ENCODE results near the gene KCNIP4. TPM values are rescaled to one million over a fixed set of nuclear protein-coding genes. Genes with fewer than 3 reads are reported as not detected.

The KCNIP4 gene
- total and polyA plus RNA-seq, 12 donors = 0.15 TPM; not detected in 11

DNA sequence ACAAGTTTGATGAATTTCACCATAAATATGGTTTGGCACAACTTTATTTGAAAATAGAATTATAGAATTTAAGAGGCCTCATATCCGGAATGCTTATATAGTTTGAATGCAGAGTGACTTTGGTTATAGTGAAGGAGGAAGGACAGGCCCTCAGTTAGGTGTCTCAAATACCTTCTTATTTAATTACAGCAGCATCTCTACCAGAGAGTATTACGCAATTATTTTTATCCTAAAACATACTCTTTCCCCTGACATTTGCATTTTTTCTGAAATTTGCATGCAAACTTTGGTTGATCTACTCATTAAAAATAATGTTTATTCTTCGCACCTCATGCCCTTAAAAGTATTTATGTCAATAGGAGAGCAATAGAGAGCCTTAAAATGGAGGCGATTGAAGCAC is 942.9 kb downstream of the KCNIP4 start:
- no peaks in the 10 kb centered on the region for H3K27me3 ChIP-seq
- ATAC-seq (no peak), DNase-seq (no peak)
- no peak overlapping the region for H3K27ac ChIP-seq
- H3K36me3 ChIP-seq = no peaks in the 10 kb centered on the region
- no peak for TF ChIP-seq CTCF (IDR thresholded peaks at IDR 0.05)
- intact Hi-C loops (cut with DNase I) = no loop called here
- H3K4me3 ChIP-seq = no peak overlapping the region
- 84 to 86% methylated on average over 4 of the region's 4 CpGs for WGBS, 2 donors
- H3K9me3 ChIP-seq = no peaks in the 10 kb centered on the region
- H3K4me1 ChIP-seq = no peaks in the 10 kb centered on the region

GRCh38 chr4:21002976-21003375 is 945.6 kb downstream of the KCNIP4 start:
- DNase-seq (no peak), ATAC-seq (no peak)
- TF ChIP-seq CTCF (IDR thresholded peaks at IDR 0.05) = no peak
- H3K27me3 ChIP-seq = no peaks in the 10 kb centered on the region
- WGBS, 2 donors = 30 to 35% methylated on average over 4 of the region's 4 CpGs
- no peaks in the 10 kb centered on the region for H3K4me1 ChIP-seq
- intact Hi-C loops (cut with DNase I) = no loop called here
- H3K36me3 ChIP-seq = no peaks in the 10 kb centered on the region
- no peak overlapping the region for H3K4me3 ChIP-seq
- H3K27ac ChIP-seq = no peak overlapping the region
- H3K9me3 ChIP-seq = no peaks in the 10 kb centered on the region

DNA sequence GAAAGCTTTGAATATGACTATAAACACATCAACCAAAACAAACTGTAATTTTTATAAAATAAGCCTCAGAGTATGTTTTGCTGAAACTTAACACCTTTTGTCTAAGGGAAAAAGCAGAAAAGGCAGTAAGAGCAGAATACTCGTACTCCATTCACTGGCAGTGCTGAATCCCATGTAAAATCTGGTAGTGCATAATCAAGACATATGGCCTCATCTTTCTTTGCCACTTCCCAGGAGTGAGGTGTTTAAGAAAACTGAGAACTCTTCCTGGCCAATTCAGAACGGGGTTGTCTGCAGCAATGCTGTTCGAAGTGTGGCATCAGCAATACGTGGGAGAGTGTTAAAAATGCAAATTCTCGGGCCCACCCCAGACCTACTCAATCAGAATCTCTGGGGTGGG is 946.3 kb downstream of the KCNIP4 start:
- H3K36me3 ChIP-seq = no peaks in the 10 kb centered on the region
- 54 to 57% methylated on average over 5 of the region's 5 CpGs for WGBS, 2 donors
- intact Hi-C loops (cut with DNase I) = no loop called here
- ATAC-seq (no peak), DNase-seq (no peak)
- no peak overlapping the region for H3K4me3 ChIP-seq
- H3K27me3 ChIP-seq = no peaks in the 10 kb centered on the region
- no peaks in the 10 kb centered on the region for H3K9me3 ChIP-seq
- no peak for TF ChIP-seq CTCF (IDR thresholded peaks at IDR 0.05)
- H3K27ac ChIP-seq = no peak overlapping the region
- no peaks in the 10 kb centered on the region for H3K4me1 ChIP-seq

GRCh38 chr4:21001490-21001889 is 947.1 kb downstream of the KCNIP4 start:
- TF ChIP-seq CTCF (IDR thresholded peaks at IDR 0.05) = no peak
- H3K4me1 ChIP-seq = no peaks in the 10 kb centered on the region
- ATAC-seq (no peak), DNase-seq (no peak)
- no peak overlapping the region for H3K4me3 ChIP-seq
- H3K27ac ChIP-seq = no peak overlapping the region
- intact Hi-C loops (cut with DNase I) = no loop called here
- 40 to 47% methylated on average over 4 of the region's 4 CpGs for WGBS, 2 donors
- H3K9me3 ChIP-seq = peaks cover 0 to 5% (median 0%) of the 10 kb centered on the region in 11 donors
- no peaks in the 10 kb centered on the region for H3K27me3 ChIP-seq
- H3K36me3 ChIP-seq = no peaks in the 10 kb centered on the region

GRCh38 chr4:20997886-20998285 is 950.7 kb downstream of the KCNIP4 start:
- no peak for DNase-seq
- no peak for TF ChIP-seq CTCF (IDR thresholded peaks at IDR 0.05)
- Histone ChIP-seq H3K4me3 (no peak overlapping the region), H3K27me3 (no peaks in the 10 kb centered on the region), H3K9me3 (peaks cover 0 to 14% (median 4%) of the 10 kb centered on the region in 11 donors), H3K27ac (no peak overlapping the region), H3K36me3 (no peaks in the 10 kb centered on the region), H3K4me1 (no peaks in the 10 kb centered on the region)
- no peak for ATAC-seq
- intact Hi-C loops (cut with DNase I) = no loop called here
- WGBS, 2 donors = 60 to 73% methylated on average over 3 of the region's 3 CpGs

Measured in heart right ventricle (tissue), 16 donors.